Measurements from ENCODE around the gene PNO1. TPM values are rescaled to one million over a fixed set of nuclear protein-coding genes. Genes with fewer than 3 reads are reported as not detected.

PNO1 gene
- total RNA-seq, 3 donors from 2014 or later (not counting 1 experiment from before 2014, with no cell fraction given) = 19.4 to 25.1 (median 25.0) TPM

DNA sequence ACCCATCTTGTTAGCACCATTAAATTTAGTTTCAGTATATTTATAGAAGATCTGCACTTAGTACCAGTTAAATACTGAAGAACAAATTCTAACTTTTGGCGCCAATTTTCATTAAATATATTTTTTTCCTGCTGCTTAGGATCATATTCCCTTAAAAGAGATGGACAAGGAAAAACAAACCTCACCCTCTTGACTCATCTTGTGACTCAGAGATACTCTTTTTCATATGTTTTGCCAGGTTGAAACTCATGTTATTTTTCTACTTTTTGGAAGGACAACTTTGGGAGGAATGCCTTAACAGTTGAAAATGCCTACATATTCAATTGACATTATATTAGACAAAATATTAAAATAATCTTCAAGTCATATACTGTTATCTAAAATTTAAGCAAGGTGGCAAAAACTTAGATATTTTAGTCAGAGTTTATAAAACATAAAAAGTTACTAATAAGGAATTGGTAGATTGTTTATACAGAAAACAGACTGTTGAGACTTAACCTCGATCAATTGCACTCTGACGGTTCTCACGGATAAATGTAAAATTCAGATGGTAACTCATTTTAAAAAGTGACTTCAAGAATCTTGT is 36.2 kb downstream of the PNO1 start:
- Mint-ChIP-seq H3K4me1 (peaks cover 50 to 58% of the 10 kb centered on the region in 2 donors), H3K27me3 (ENCODE audit: low read depth in 2 of 2) (no peaks in the 10 kb centered on the region), H3K27ac (peak overlapping the region; percentile 62 to 82), H3K36me3 (no peaks in the 10 kb centered on the region), H3K4me3 (no peak overlapping the region), H3K9me3 (no peaks in the 10 kb centered on the region)
- WGBS (ENCODE audit: insufficient coverage) = 90% methylated on average over 4 of the region's 4 CpGs
- ATAC-seq (no peak), DNase-seq (no peak)
- H3K27me3 ChIP-seq (ENCODE audit: control insufficient read depth, insufficient read depth, low read length) = no peaks in the 10 kb centered on the region
- no peaks in the 10 kb centered on the region for H3K9me3 ChIP-seq (ENCODE audit: control insufficient read depth, insufficient read depth, low read length)
- TF ChIP-seq, protein P1, sequence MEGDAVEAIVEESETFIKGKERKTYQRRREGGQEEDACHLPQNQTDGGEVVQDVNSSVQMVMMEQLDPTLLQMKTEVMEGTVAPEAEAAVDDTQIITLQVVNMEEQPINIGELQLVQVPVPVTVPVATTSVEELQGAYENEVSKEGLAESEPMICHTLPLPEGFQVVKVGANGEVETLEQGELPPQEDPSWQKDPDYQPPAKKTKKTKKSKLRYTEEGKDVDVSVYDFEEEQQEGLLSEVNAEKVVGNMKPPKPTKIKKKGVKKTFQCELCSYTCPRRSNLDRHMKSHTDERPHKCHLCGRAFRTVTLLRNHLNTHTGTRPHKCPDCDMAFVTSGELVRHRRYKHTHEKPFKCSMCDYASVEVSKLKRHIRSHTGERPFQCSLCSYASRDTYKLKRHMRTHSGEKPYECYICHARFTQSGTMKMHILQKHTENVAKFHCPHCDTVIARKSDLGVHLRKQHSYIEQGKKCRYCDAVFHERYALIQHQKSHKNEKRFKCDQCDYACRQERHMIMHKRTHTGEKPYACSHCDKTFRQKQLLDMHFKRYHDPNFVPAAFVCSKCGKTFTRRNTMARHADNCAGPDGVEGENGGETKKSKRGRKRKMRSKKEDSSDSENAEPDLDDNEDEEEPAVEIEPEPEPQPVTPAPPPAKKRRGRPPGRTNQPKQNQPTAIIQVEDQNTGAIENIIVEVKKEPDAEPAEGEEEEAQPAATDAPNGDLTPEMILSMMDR (IDR thresholded peaks at IDR 0.05) = no peak
- no peaks in the 10 kb centered on the region for H3K4me1 ChIP-seq (ENCODE audit: control insufficient read depth, insufficient read depth, low read length)
- intact Hi-C loops (cut with micrococcal nuclease) = loop anchor here (10.0 kb wide), 1 partner anchor 251 kb away; no protein-coding TSS in a partner anchor
- H3K27ac ChIP-seq (ENCODE audit: low read length) = no peak overlapping the region
- H3K4me3 ChIP-seq (ENCODE audit: low read length) = no peak overlapping the region
- no peaks in the 10 kb centered on the region for H3K36me3 ChIP-seq (ENCODE audit: control insufficient read depth, insufficient read depth, low read length)

DNA sequence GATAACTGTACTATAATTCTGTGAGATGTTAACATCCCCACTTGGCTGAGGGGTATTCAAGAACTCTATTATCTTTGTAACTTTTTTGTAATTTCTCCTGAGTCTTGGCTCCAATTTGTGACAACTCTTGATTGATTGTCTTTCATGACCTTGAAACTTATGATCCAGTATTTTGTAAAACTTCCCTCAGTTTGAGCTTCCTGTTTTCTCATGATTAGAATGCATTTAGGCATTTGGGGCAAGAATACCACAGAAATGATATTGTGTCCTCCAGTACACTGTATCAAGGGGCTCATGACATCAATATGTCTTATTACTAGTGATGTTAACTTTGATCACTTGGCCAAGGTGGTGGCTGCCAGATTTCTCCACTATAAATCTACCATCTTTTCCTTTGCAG is 37.4 kb downstream of the PNO1 start:
- Mint-ChIP-seq H3K27me3 (ENCODE audit: low read depth in 2 of 2) (no peaks in the 10 kb centered on the region), H3K4me1 (peaks cover 50 to 57% of the 10 kb centered on the region in 2 donors), H3K4me3 (no peak overlapping the region), H3K9me3 (no peaks in the 10 kb centered on the region), H3K36me3 (no peaks in the 10 kb centered on the region), H3K27ac (peak overlapping the region; percentile 62 to 82)
- TF ChIP-seq, protein P1 (IDR thresholded peaks at IDR 0.05) = no peak
- H3K27ac ChIP-seq (ENCODE audit: low read length) = no peak overlapping the region
- DNase-seq = no peak
- no peaks in the 10 kb centered on the region for H3K27me3 ChIP-seq (ENCODE audit: control insufficient read depth, insufficient read depth, low read length)
- H3K4me3 ChIP-seq (ENCODE audit: low read length) = no peak overlapping the region
- H3K9me3 ChIP-seq (ENCODE audit: control insufficient read depth, insufficient read depth, low read length) = no peaks in the 10 kb centered on the region
- intact Hi-C loops (cut with micrococcal nuclease) = loop anchor here (10.0 kb wide), 1 partner anchor 250 kb away; no protein-coding TSS in a partner anchor
- H3K36me3 ChIP-seq (ENCODE audit: control insufficient read depth, insufficient read depth, low read length) = no peaks in the 10 kb centered on the region
- no peaks in the 10 kb centered on the region for H3K4me1 ChIP-seq (ENCODE audit: control insufficient read depth, insufficient read depth, low read length)
- ATAC-seq = no peak

DNA sequence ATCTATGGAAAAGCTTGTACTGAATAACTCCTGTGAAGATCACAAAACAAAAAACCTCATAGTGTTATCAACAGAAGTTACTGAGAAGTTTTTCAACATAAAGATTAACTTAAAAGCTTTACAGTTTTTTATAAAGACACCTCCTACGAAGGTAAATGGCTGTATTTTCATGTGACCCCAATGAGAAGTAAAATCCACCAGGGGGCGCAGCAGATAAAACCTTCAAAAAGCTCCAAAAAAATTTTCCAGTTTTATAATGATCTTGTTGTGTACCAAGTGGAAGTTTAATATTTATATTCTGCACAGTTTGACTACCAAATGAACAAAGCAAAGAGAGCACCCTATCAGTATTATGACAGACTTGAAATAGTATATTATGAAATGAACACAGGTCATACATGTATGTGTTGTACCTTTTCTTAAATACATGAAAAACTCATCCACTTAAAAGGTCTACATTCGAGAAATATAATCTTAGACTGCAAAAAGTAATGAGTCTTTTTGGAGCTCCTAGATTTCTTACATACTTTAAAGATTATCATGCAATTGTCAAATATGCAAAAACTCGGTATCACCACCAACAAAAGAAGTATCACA is 38.5 kb downstream of the PNO1 start:
- Histone ChIP-seq H3K4me3 (ENCODE audit: low read length) (no peak overlapping the region), H3K9me3 (ENCODE audit: control insufficient read depth, insufficient read depth, low read length) (no peaks in the 10 kb centered on the region), H3K27me3 (ENCODE audit: control insufficient read depth, insufficient read depth, low read length) (no peaks in the 10 kb centered on the region), H3K4me1 (ENCODE audit: control insufficient read depth, insufficient read depth, low read length) (no peaks in the 10 kb centered on the region), H3K27ac (ENCODE audit: low read length) (no peak overlapping the region), H3K36me3 (ENCODE audit: control insufficient read depth, insufficient read depth, low read length) (no peaks in the 10 kb centered on the region)
- intact Hi-C loops (cut with micrococcal nuclease) = loop anchor here (1.0 to 10.0 kb wide), 3 partner anchors 55 to 249 kb away; no protein-coding TSS in a partner anchor
- no peaks in the 10 kb centered on the region for H3K27me3 Mint-ChIP-seq (ENCODE audit: low read depth in 2 of 2)
- DNase-seq (peak in 1 of 2 donors; percentile 77), ATAC-seq (peak in 2 of 3 donors; percentile 24 to 57)
- 46% methylated on average over 4 of the region's 4 CpGs for WGBS (ENCODE audit: insufficient coverage)
- H3K4me1 Mint-ChIP-seq = peaks cover 53 to 57% of the 10 kb centered on the region in 2 donors
- H3K9me3 Mint-ChIP-seq = no peaks in the 10 kb centered on the region
- no peaks in the 10 kb centered on the region for H3K36me3 Mint-ChIP-seq
- H3K4me3 Mint-ChIP-seq = no peak overlapping the region
- peak overlapping the region; percentile 62 to 82 for H3K27ac Mint-ChIP-seq
- TF ChIP-seq, protein P1 (IDR thresholded peaks at IDR 0.05) = peak; percentile 65

Measured in natural killer cell (primary cell).